Upper lobe of left lung (tissue), 6 donors: ENCODE results near the gene CLK4. TPM values are rescaled to one million over a fixed set of nuclear protein-coding genes. Genes with fewer than 3 reads are reported as not detected.

Source experiments
- ATAC-seq, 2 donors: fragments of 200-7000 bp; cut with Tn5 transposase; one replicate each; pipeline ENCODE4 v1.9.1; 2022; ENCODE audit warnings: mild to moderate bottlenecking in 2 of 2, moderate library complexity in 2 of 2; ENCODE audit not compliant: low FRiP score in 2 of 2
- DNase-seq, 2 donors: peaks; one replicate each; pipeline ENCODE4 v3.0.0-alpha.2; 2019 to 2020
- H3K27ac ChIP-seq, 4 donors: fragments of 200-600 bp; sonication (generic); one replicate each; pipeline ENCODE4 v1.5.1; 2016 to 2019
- H3K27me3 ChIP-seq, 4 donors: fragments of 200-600 bp; sonication (generic); one replicate each; pipeline ENCODE4 v1.5.1; 2017 to 2019
- H3K36me3 ChIP-seq, 4 donors: fragments of 200-600 bp; sonication (generic); one replicate each; pipeline ENCODE4 v1.5.1; 2016 to 2019
- H3K4me1 ChIP-seq, 4 donors: fragments of 200-600 bp; sonication (generic); one replicate each; pipeline ENCODE4 v1.5.1; 2018 to 2019
- H3K4me3 ChIP-seq, 4 donors: fragments of 200-600 bp; sonication (generic); one replicate each; pipeline ENCODE4 v1.5.1; 2017 to 2019; ENCODE audit warnings: mild to moderate bottlenecking in 2 of 4, moderate library complexity in 1 of 4
- H3K9me3 ChIP-seq, 4 donors: fragments of 200-600 bp; sonication (generic); one replicate each; pipeline ENCODE4 v1.5.1; 2018 to 2019
- EP300 ChIP-seq, 4 donors: sonication (generic); formaldehyde crosslinking; IDR thresholded peaks; one replicate each; pipeline ENCODE4 v1.5.1; 2017; ENCODE audit warnings: antibody characterized with exemption in 4 of 4, control low read depth in 2 of 4
- POLR2A ChIP-seq, 4 donors: fragments of 450-650 bp; IDR thresholded peaks; one replicate each; pipeline ENCODE4 v1.5.1; 2016 to 2017; ENCODE audit warnings: antibody characterized with exemption in 4 of 4, mild to moderate bottlenecking in 2 of 4
- POLR2AphosphoS5 ChIP-seq, 2 donors: sonication (generic); formaldehyde crosslinking; IDR thresholded peaks; one replicate each; pipeline ENCODE4 v1.5.1; 2017; ENCODE audit warnings: antibody characterized with exemption in 2 of 2
- WGBS, 2 donors: methylation state at CpG; one replicate each; pipeline ENCODE4 v1.1.5; 2017 to 2018; 5-methylcytosine and 5-hydroxymethylcytosine counted together
- small RNA-seq, 4 donors: library from RNA; depleted of rRNA; stranded (forward); fragments of <200 nt; gene quantifications; one replicate each; pipeline ENCODE3, GENCODE V24; 2016
- total RNA-seq, 6 donors: library from RNA; depleted of rRNA in 4 of 6; stranded (reverse); fragments of >200 nt in 4 of 6; gene quantifications; one replicate each; pipeline versions ENCODE4 v1.1.0 to v1.2.1, GENCODE V29; 2016 to 2021
- TF ChIP-seq, protein P1 (sequence below), 6 experiments: fragments of 450-650 bp in 4 of 6; fragments of 200-600 bp in 2 of 6; sonication (generic) in 2 of 6; IDR thresholded peaks; one replicate each; pipeline ENCODE4 v1.5.1; 2016 to 2019; ENCODE audit warnings: antibody characterized with exemption in 6 of 6
- donor health status: DM: no; HTN: no; CAD: no; lungs with moderate emphysema.
- donor health status: DM: no; HTN: yes; CAD: no; lungs with severe emphysema.

Gene CLK4
- total RNA-seq, 6 donors from 2014 or later, result 28.8 to 81.7 (median 35.0) TPM

DNA sequence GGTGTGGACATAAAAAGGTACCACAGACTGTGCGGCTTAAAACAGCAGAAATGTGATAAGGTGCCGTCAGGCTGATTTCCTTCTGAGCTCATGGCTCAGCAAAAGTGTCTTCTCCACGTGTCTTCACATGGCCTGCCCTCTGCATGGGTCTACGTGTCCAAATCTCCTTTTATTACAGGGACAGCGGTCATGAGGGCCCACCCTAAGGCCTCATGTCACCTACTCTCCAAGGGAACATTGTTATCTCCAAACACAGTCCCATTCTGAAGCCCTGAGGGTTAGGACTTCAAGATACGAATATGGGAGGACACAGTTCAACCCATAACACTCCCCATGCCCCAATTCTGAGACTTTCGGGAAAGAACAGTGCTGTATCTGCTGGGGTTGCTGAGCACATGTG, 71.8 kb downstream of the CLK4 start:
- Histone ChIP-seq H3K9me3 (no peaks in the 10 kb centered on the region), H3K27ac (no peak overlapping the region), H3K4me3 (no peak overlapping the region), H3K36me3 (no peaks in the 10 kb centered on the region), H3K4me1 (no peaks in the 10 kb centered on the region), H3K27me3 (no peaks in the 10 kb centered on the region)
- peak in 1 of 2 donors; percentile 34 for ATAC-seq
- 85 to 89% methylated on average over 7 of the region's 7 CpGs for WGBS, 2 donors
- TF ChIP-seq EP300 (IDR thresholded peaks at IDR 0.05) (no peak), POLR2A (IDR thresholded peaks at IDR 0.05) (no peak), POLR2AphosphoS5 (IDR thresholded peaks at IDR 0.05) (no peak)
- TF ChIP-seq, protein P1, sequence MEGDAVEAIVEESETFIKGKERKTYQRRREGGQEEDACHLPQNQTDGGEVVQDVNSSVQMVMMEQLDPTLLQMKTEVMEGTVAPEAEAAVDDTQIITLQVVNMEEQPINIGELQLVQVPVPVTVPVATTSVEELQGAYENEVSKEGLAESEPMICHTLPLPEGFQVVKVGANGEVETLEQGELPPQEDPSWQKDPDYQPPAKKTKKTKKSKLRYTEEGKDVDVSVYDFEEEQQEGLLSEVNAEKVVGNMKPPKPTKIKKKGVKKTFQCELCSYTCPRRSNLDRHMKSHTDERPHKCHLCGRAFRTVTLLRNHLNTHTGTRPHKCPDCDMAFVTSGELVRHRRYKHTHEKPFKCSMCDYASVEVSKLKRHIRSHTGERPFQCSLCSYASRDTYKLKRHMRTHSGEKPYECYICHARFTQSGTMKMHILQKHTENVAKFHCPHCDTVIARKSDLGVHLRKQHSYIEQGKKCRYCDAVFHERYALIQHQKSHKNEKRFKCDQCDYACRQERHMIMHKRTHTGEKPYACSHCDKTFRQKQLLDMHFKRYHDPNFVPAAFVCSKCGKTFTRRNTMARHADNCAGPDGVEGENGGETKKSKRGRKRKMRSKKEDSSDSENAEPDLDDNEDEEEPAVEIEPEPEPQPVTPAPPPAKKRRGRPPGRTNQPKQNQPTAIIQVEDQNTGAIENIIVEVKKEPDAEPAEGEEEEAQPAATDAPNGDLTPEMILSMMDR (IDR thresholded peaks at IDR 0.05), result no peak
- DNase-seq, result no peak

DNA sequence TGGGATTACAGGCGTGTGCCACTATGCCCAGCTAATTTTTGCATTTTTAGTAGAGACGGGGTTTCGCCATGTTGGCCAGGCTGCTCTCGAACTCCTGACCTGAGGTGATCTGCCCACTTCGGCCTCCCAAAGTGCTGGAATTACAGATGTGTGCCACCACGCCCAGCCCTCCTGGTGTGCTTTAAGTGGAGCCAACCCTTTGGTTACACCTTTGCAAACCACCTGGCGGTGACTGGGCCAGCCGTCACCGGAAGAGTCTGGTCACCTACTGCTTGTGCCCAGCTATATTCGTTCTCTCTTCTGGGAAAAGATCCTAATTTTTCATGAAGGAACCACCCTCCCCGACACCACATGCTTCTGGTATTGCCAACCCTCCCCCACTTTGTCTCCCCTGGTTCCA, 72.5 kb downstream of the CLK4 start:
- Histone ChIP-seq H3K9me3 (no peaks in the 10 kb centered on the region), H3K36me3 (no peaks in the 10 kb centered on the region), H3K4me3 (no peak overlapping the region), H3K27me3 (no peaks in the 10 kb centered on the region), H3K27ac (no peak overlapping the region), H3K4me1 (no peaks in the 10 kb centered on the region)
- WGBS, 2 donors, result 86 to 94% methylated on average over 7 to 11 of the region's 11 CpGs
- ATAC-seq (no peak), DNase-seq (no peak)
- TF ChIP-seq POLR2A (IDR thresholded peaks at IDR 0.05) (no peak), POLR2AphosphoS5 (IDR thresholded peaks at IDR 0.05) (no peak), EP300 (IDR thresholded peaks at IDR 0.05) (no peak)
- TF ChIP-seq, protein P1 (IDR thresholded peaks at IDR 0.05), result no peak

DNA sequence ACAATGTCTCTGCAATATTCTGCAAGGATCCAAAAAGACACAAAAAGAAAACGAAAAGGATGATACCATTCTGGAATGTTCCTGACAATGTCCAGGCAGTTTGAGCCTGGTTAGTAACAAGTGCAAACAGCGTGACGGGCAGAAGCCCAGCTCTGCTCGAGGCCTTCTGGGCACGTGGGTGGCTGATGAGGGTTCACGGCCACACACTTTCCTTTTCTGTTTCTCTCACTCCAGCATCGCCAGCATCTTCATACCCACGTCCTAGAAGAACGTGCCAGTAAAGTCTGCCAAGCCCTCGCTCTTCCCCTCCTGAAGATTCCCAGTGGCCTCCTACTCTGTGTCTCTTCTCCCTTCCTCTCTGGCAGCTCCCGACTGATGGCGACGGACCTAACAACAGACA, 73.3 kb downstream of the CLK4 start:
- no peak overlapping the region for H3K27ac ChIP-seq

More for the DNA sequence above, 73.3 kb downstream of the CLK4 start:
- Histone ChIP-seq H3K36me3 (no peaks in the 10 kb centered on the region), H3K4me3 (no peak overlapping the region), H3K27me3 (no peaks in the 10 kb centered on the region), H3K4me1 (no peaks in the 10 kb centered on the region), H3K9me3 (no peaks in the 10 kb centered on the region)
- ATAC-seq, result no peak
- DNase-seq, result no peak
- 81 to 83% methylated on average over 13 of the region's 13 CpGs for WGBS, 2 donors
- TF ChIP-seq, protein P1 (IDR thresholded peaks at IDR 0.05), result no peak
- TF ChIP-seq POLR2AphosphoS5 (IDR thresholded peaks at IDR 0.05), result no peak
- no peak for TF ChIP-seq EP300 (IDR thresholded peaks at IDR 0.05)
- TF ChIP-seq POLR2A (IDR thresholded peaks at IDR 0.05), result no peak

Small RNAs within 50 kb of the gene (small RNA-seq; reads per million reads assigned to genes)
- 0 reads per million in 4 donors for gene RN7SKP70

Other genes starting within 250 kb of the CLK4 start
- 1 to 10 TPM in 5 of 6 donors, under 1 TPM in 1; 0.61 to 3.1 (median 1.5) TPM for gene COL23A1, start 36.7 kb downstream of the CLK4 start, total RNA-seq
- gene ZNF354A, start 103.6 kb upstream of the CLK4 start, total RNA-seq, result 10 to 100 TPM; 12.0 to 22.0 (median 13.2) TPM
- gene ZNF354B, start 232.9 kb upstream of the CLK4 start, total RNA-seq, result 10 to 100 TPM; 11.4 to 27.2 (median 16.3) TPM